Choroid plexus epithelial cell (primary cell): ENCODE data around the gene NUDT8.
A peak's percentile ranks its signal among the peaks of the same experiment; 100 is the strongest.

Experiments used
- DNase-seq: peaks from one replicate; pipeline ENCODE4 v3.0.0-alpha.2; 2010; ENCODE audit warnings: low read depth
- H3K4me3 ChIP-seq: 2 replicates; pipeline ENCODE4 v1.5.1; 2011; ENCODE audit warnings: low read depth, mild to moderate bottlenecking, control low read depth, low read length, moderate library complexity
- CTCF ChIP-seq: conservative IDR thresholded peaks from 2 replicates; pipeline ENCODE4 v1.5.1; 2011; ENCODE audit warnings: low read depth, mild to moderate bottlenecking, control low read depth, inconsistent platforms, low read length, moderate library complexity

NUDT8 gene, protein sequence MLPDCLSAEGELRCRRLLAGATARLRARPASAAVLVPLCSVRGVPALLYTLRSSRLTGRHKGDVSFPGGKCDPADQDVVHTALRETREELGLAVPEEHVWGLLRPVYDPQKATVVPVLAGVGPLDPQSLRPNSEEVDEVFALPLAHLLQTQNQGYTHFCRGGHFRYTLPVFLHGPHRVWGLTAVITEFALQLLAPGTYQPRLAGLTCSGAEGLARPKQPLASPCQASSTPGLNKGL

DNA sequence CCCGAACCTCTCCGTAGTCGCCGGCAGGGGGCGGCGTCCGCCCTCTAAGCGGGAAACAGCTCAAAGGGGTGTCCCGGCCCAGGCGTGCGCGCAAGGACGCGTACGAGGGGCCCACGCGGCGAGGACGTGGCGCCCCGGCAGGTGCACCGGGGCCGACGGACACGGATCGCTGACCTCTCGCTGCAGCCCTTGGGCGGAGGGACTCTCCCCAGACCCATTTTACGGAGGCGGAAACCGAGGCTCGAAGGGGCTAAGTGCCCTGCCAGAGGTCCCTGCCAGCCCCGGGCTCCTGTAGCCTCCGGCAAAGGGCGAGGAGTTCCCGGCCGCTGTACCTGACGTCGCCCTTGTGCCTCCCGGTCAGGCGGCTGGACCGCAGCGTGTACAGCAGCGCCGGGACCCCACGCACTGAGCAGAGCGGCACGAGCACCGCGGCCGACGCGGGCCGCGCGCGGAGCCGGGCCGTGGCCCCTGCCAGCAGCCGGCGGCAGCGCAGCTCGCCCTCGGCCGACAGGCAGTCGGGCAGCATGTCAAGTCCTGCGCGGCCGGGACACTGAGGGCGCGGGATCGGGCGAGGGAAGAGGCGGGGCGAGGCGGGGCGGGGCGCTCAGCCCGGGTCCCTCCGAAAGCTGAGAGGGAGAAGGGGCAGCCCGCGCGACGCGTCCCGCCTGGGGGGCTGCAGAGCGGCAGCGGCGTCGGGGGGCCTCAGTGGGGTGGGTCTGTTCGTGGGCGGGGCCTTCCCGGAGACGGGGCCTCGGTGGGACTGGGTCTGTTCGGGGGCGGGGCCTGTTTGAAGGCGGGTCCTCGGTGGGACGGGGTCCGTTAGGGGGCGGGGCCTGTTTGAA, at the start of gene NUDT8:
TSS of gene NUDT8 (minus strand) at position 552 of the 842 bp plus-strand sequence. CDS start at position 526, 26 bp downstream.
- peak; percentile 79 for TF ChIP-seq CTCF
- H3K4me3 ChIP-seq, result peak within 1 kb of the TSS; percentile 71
- peak; percentile 81 for DNase-seq

- DNase-seq, result no peak
- TF ChIP-seq CTCF, result no peak
- no peak overlapping the region for H3K4me3 ChIP-seq
Measured at GRCh38 chr11:67675058-67675747, 45.5 kb upstream of the NUDT8 start.

GRCh38 chr11:67674442-67674871, 44.7 kb upstream of the NUDT8 start, which contains the start of gene ALDH3B2:
TSS of gene ALDH3B2 (minus strand) at chr11:67674623. CDS start at chr11:67666935, 7,688 bp downstream.
- no peak for DNase-seq
- H3K4me3 ChIP-seq, result no peak within 1 kb of the TSS
- no peak for TF ChIP-seq CTCF

- H3K4me3 ChIP-seq, result no peak overlapping the region
Measured at GRCh38 chr11:67673902-67674301, 44.2 kb upstream of the NUDT8 start.

DNA sequence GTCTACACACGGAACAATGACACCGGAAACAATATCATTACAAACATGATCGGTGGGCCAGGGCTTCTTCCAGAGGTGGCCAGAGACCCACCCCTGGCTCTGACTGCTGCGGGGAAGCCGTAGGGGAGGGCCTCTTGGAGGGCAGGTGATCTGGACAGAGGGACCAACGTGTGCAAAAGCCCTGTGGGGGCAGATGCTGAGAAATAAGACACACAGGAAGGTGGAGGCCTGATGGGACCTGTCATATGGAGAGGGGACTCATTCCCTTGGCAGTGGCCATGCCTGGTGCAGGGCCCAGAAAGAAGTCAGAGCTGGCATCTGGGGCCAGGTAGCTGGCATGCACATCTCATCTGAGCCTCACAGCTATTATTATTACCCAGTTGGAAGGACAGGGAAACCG, 43.6 kb upstream of the NUDT8 start:
- H3K4me3 ChIP-seq, result no peak overlapping the region
- no peak for DNase-seq
- no peak for TF ChIP-seq CTCF

More at GRCh38 chr11:67673902-67674301, 44.2 kb upstream of the NUDT8 start:
- TF ChIP-seq CTCF, result no peak
- DNase-seq, result no peak

GRCh38 chr11:67671211-67671520, 41.4 kb upstream of the NUDT8 start:
- DNase-seq, result no peak
- TF ChIP-seq CTCF, result no peak
- H3K4me3 ChIP-seq, result no peak overlapping the region
